ENCODE data around the gene D2HGDH.

D2HGDH gene

DNA sequence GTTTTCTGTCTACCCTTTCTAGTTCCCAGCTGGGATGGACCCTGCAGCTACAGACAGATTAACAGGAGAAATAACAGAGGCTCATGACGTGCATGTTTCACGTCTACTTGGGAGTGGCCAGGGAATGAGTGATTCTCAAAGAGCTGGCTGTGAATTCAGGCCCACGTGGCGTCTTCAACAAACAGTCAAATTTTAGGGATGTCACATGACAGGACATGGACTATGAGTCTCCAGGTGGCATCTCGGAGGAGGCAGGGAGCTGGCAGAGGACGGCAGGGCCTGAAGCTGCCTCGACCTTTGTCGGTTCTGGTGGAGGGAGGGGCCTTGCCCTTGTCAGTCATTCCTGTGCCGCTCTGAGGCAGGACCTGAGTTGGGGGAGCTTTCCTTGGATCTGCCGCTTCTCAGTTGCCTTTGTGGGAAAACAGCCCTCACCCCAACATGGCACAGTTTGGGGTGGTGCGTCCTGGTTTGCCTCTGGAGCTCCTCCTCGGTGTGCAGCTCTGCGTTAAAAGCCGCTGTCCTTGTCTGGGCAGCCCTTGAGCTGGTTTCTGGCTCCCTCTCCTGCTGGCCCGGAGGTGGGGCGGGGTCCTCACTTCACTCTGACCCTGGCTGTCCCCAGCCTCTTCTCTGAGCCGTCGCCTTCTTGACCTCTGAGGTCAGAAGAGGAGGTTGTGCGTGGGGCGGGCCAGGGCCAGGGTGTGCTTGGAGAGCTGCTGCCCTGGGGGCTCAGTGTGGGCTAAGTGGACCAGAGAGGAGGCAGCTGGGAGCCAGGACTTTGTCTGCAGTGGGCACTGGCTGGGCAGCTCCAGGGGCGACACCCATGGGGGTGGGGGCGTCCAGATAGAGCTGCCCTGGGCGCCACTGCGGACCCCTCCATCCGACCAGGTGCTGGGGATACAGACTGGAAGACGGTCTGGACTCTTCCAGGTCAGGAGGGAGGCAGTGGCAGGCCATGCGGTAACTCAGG, 30.1 kb downstream of the D2HGDH start:
- in situ Hi-C loops (cut with HindIII; ENCODE audit: low sequenced_read_pairs) = no loop called here
- DNase-seq (ENCODE audit: low read depth, low spot score) = no peak
- H3K4me3 ChIP-seq (ENCODE audit: low read depth, low read length) = no peak overlapping the region
- TF ChIP-seq, protein P1, sequence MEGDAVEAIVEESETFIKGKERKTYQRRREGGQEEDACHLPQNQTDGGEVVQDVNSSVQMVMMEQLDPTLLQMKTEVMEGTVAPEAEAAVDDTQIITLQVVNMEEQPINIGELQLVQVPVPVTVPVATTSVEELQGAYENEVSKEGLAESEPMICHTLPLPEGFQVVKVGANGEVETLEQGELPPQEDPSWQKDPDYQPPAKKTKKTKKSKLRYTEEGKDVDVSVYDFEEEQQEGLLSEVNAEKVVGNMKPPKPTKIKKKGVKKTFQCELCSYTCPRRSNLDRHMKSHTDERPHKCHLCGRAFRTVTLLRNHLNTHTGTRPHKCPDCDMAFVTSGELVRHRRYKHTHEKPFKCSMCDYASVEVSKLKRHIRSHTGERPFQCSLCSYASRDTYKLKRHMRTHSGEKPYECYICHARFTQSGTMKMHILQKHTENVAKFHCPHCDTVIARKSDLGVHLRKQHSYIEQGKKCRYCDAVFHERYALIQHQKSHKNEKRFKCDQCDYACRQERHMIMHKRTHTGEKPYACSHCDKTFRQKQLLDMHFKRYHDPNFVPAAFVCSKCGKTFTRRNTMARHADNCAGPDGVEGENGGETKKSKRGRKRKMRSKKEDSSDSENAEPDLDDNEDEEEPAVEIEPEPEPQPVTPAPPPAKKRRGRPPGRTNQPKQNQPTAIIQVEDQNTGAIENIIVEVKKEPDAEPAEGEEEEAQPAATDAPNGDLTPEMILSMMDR (IDR thresholded peaks at IDR 0.05; ENCODE audit: low read depth, low read length) = no peak

DNA sequence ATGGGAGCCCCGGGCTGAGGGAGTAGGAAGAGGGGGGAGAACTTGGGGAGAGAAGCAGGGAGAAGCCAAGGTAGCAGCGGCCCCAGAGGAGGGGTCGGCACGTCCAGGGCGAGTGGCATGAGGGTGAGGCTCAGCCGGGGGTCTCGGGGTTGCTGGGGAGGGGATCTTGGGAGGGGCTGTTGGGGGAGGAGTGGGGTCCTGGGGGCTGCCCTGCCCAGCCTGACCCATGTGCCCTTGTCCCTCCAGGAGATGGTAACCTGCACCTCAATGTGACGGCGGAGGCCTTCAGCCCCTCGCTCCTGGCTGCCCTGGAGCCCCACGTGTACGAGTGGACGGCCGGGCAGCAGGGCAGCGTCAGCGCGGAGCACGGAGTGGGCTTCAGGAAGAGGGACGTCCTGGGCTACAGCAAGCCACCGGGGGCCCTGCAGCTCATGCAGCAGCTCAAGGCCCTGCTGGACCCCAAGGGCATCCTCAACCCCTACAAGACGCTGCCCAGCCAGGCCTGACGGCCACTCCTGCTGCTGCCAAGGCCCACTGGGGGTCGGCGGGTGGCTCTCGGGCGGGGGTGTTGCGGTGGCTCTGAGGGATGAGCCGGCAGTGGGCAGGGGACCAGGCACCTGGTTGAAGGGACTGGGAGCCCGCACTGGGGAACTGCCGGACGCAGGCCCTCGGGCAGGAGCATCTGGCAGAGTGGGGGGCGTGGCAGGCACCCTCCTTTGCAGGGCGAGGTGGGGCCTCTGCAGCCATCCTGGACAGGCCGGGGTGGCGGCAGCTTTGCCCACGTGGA, 33.2 kb downstream of the D2HGDH start:
- no peak for DNase-seq (ENCODE audit: low read depth, low spot score)
- in situ Hi-C loops (cut with HindIII; ENCODE audit: low sequenced_read_pairs) = no loop called here
- TF ChIP-seq, protein P1 (IDR thresholded peaks at IDR 0.05; ENCODE audit: low read depth, low read length) = no peak
- no peak overlapping the region for H3K4me3 ChIP-seq (ENCODE audit: low read depth, low read length)

DNA sequence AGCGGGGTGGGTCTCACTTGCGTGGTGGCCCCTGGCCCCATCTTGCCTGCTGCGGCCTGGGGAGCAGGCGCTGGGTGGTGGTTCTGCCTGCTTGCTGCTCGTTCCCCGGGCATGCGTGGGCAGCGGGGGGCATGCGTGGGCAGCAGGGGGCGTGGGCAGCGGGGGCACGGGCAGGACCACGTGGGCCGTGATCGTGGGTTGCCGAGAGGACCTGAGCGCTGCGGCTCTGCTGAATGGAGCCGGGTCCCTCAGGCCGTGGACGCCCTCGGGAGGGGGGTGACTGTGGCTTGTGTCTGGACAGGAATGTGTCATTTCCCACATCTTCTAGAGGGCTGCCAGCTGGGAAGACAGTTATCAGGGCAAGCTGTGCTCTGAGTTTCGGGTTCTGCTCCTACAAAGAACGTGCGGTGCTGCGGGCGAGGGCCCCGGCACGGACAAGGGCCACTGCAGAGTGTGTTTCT, 33.9 kb downstream of the D2HGDH start:
- no peak overlapping the region for H3K4me3 ChIP-seq (ENCODE audit: low read depth, low read length)
- in situ Hi-C loops (cut with HindIII; ENCODE audit: low sequenced_read_pairs) = no loop called here
- DNase-seq (ENCODE audit: low read depth, low spot score) = no peak
- TF ChIP-seq, protein P1 (IDR thresholded peaks at IDR 0.05; ENCODE audit: low read depth, low read length) = no peak

DNA sequence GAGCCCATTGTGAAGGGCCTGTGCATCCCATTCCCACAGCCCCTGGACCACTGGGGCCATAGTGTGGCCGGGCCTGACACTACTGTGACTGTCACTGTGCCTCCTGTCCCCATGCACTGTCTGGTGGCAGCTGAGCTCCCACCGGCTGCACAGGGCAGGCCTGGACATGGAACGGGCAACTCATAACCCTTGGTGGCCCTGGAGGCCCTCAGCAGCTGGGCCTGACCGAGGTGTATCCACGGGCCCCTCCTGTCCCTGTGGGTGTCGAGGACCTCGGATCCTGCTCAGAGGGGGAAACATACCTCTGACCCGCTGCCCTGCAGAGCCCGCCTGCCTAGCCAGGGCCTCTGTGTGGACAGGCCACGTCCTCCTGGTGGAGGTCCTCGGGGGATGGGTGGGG, 34.4 kb downstream of the D2HGDH start:
- no peak for DNase-seq (ENCODE audit: low read depth, low spot score)
- no peak overlapping the region for H3K4me3 ChIP-seq (ENCODE audit: low read depth, low read length)
- TF ChIP-seq, protein P1 (IDR thresholded peaks at IDR 0.05; ENCODE audit: low read depth, low read length) = no peak
- in situ Hi-C loops (cut with HindIII; ENCODE audit: low sequenced_read_pairs) = no loop called here

DNA sequence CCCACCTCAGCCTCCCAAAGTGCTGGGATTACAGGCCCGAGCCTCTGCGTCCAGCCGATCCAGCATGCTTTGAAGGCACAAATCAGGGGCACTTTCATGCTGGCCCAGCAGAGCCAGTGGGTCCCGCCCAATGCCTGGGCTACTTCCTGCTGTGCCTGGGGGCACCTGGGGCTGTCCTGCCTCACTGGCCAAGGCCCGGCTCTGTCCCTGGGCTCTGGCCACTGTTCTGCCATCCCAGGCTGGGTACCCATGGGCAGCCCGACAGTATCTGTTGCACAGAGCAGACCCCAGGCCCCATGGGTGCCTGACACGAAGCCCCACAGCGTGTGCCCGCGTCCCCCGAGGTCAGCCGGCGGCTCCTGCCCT, 35.4 kb downstream of the D2HGDH start:
- in situ Hi-C loops (cut with HindIII; ENCODE audit: low sequenced_read_pairs) = no loop called here
- no peak for DNase-seq (ENCODE audit: low read depth, low spot score)
- TF ChIP-seq, protein P1 (IDR thresholded peaks at IDR 0.05; ENCODE audit: low read depth, low read length) = no peak
- no peak overlapping the region for H3K4me3 ChIP-seq (ENCODE audit: low read depth, low read length)

DNA sequence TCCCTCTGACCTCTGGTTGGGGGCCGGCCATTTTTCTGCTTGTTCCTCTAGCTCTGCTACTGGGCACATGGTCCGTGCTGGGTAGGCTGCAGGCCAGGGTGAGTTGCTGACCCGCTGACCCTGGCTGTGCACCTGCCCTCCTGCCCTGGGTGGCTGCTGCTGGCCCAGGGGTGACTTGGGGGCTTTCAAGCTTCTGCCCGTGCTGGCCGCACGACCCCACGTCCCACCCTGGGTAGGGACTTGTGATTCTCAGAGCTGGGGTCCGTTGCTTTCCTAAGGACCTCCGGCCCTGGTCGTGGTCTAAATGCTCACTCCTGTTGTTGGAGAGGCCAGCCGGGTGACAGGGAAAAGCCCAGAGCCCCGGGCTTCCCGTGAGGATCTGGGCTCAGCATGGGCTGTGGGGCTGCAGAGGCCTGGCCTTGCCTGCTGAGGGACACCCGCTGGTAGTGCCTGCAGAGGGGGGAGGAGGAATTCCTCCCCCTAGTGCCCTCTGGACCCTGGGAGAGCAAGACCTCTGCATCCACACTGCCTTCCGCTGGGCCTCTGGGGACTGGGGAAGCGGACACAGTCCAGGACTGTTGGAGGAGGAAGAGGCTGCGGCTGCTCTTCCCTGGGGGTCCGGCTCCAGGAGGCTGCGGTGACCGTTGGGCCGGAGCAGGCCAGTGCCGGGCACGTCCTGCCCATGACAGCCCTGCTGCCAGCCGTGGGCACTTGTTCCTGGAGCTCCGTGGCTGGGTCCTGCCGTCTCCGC, 35.9 kb downstream of the D2HGDH start:
- TF ChIP-seq, protein P1 (IDR thresholded peaks at IDR 0.05; ENCODE audit: low read depth, low read length) = no peak
- DNase-seq (ENCODE audit: low read depth, low spot score) = no peak
- in situ Hi-C loops (cut with HindIII; ENCODE audit: low sequenced_read_pairs) = no loop called here
- no peak overlapping the region for H3K4me3 ChIP-seq (ENCODE audit: low read depth, low read length)

Data from astrocyte of the spinal cord (primary cell).